LNCAP (cell line): ENCODE measurements around the gene ANKS1A.

Experiments used
- TF ChIP-seq, protein P1 (sequence below): fragments of 450-650 bp; IDR thresholded peaks from 2 replicates; pipeline ENCODE4 v1.5.1; 2017; ENCODE audit warnings: mild to moderate bottlenecking

Gene ANKS1A

DNA sequence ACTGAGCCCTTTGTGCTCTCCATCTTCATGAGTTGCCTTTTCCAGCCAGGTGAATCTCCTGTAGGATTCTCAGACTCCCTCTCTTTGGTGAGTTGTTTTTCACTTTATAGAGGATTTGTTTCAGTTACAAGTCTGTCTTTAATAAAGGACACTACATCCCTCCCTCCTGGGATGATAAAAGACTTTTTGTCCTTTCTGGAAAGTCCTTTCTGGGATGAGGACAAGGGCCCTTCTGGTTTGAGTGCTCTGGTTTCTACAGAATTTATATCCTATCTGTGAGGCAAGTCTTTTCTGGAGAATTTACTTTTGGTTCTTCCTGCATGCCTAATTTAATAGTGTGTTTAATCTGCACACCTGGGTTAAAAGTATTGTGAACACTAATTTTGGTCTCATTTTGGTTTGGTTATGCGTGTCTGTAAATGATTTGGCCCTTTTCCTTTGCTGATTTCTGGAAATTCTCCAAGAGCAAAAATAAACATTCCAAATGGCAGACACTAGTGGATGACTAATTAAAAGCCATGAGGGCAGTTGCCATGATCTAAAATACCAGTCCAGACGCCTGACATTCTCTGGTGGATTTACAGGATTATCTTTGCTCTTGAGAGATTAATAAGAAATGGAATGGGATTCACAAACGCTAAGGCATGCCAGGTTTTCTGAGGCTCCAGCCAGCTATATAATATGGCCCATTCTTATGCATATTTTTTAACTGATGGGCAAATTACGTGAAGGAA, 207.2 kb downstream of the ANKS1A start:
- TF ChIP-seq, protein P1, sequence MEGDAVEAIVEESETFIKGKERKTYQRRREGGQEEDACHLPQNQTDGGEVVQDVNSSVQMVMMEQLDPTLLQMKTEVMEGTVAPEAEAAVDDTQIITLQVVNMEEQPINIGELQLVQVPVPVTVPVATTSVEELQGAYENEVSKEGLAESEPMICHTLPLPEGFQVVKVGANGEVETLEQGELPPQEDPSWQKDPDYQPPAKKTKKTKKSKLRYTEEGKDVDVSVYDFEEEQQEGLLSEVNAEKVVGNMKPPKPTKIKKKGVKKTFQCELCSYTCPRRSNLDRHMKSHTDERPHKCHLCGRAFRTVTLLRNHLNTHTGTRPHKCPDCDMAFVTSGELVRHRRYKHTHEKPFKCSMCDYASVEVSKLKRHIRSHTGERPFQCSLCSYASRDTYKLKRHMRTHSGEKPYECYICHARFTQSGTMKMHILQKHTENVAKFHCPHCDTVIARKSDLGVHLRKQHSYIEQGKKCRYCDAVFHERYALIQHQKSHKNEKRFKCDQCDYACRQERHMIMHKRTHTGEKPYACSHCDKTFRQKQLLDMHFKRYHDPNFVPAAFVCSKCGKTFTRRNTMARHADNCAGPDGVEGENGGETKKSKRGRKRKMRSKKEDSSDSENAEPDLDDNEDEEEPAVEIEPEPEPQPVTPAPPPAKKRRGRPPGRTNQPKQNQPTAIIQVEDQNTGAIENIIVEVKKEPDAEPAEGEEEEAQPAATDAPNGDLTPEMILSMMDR, result no peak

DNA sequence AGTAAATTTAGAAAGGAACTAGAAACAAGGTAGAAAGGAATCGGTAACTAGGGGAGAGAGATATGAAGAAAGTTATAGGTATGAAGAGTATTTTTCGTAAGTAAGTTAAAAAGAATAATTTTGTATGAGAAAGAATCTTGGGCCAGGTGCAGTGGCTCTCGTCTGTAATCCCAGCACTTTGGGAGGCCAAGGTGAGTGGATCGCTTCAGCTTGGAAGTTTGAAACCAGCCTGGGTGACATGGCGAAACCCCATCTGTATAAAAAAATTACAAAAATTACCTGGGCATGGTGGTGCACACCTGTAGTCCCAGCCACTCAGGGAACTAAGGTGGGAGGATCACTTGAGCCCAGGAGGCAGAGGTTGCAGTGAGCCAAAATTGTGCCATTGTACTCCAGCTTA, 210.1 kb downstream of the ANKS1A start:
- TF ChIP-seq, protein P1, result no peak

DNA sequence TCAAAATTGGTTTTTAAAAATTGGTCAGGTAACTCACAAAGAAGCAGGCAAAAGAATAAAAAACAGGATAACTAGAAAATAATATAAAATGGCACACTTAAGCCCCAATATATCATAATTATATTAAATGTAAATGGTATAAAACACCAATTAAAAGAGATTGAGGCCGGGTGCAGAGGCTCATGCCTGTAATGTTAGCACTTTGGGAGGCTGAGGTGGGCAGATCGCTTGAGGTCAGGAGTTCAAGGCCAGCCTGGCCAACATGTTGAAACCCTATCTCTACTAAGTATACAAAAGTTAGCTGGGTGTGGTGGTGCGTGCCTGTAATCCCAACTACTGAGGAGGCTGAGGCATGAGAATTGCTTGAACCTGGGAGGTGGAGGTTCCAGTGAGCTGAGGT, 216.0 kb downstream of the ANKS1A start:
- TF ChIP-seq, protein P1, result no peak

DNA sequence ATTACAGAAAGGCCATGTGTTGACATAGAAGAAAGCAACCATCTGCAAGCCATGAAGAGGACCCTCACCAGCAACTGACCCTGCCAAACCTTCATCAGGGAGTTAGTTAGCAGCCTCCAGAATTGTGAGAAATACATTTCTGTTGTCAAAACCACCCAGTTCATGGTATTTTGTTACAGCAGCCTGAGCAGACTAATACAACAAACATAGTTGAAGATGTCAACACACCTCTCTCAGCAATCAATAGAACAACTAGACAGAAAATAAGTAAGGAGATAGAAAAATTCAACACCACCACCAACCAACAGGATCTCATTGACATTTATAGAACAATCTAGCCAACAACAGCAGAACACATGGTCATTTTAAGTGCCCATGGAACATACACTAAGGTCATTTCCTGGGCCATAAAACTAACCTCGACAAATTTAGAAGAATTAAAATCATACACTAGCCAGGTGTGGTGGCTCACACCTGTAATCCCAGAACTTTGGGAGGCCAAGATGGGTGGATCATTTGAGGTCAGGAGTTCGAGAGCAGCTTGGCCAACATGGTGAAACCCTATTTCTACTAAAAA, 219.3 kb downstream of the ANKS1A start:
- TF ChIP-seq, protein P1, result no peak

DNA sequence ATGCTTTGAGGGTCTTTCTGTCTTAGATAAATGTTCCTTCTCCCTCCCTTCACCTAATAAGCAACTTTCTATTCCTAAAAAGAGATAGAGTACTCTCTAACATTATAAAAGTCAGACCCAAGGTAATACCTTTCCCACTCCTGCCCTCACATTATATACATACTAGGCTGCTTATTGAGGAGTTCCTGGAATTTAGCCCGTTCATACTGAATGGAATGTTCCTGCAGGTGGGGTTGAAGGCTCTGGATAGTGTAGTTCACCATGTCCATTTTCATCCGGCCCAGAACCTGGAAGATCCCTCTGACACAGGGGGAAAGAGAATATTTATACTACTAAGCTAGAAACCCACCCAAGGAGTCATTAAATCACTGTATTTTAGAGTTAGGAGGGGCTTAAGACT, 231.7 kb downstream of the ANKS1A start:
- TF ChIP-seq, protein P1, result no peak

DNA sequence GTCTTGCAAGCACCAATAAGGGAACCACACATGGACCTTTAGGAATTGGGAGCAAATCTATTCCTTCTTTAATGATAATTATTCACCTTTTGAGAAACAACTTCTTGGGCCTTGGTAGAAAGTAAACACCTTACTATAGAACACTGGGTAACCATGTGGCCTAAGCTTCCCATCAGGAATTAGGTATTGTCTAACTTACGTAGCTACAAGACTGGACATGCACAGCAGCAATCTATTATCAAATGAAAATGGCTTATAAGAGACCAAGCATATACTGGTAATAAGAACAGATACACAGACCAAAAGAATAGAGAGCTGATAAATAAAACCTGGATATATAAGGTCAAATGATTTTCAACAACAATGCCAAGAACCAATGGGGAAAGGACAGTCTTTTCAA, 235.3 kb downstream of the ANKS1A start:
- TF ChIP-seq, protein P1, result no peak

DNA sequence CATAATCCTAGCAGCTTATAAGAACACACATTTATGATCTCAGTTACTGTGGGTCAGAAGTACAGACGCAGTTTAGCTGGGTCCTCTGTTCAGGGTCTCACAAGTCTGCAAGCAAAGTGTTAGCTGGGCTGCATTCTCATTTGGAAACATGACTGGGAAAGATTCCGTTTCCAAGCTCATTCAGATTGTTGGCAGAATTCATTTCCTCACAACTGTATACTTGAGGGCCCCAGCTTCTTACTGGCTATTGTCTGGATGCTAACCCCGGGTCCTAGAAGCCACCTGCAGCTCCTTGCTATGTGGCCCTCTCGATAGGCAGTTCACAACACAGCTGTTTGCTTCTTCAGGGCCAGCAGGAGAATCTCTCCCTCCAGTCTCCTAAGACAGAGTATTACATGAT, 239.0 kb downstream of the ANKS1A start:
- TF ChIP-seq, protein P1, result no peak
